ENCODE data around the gene PLXNA3.

The PLXNA3 gene

DNA sequence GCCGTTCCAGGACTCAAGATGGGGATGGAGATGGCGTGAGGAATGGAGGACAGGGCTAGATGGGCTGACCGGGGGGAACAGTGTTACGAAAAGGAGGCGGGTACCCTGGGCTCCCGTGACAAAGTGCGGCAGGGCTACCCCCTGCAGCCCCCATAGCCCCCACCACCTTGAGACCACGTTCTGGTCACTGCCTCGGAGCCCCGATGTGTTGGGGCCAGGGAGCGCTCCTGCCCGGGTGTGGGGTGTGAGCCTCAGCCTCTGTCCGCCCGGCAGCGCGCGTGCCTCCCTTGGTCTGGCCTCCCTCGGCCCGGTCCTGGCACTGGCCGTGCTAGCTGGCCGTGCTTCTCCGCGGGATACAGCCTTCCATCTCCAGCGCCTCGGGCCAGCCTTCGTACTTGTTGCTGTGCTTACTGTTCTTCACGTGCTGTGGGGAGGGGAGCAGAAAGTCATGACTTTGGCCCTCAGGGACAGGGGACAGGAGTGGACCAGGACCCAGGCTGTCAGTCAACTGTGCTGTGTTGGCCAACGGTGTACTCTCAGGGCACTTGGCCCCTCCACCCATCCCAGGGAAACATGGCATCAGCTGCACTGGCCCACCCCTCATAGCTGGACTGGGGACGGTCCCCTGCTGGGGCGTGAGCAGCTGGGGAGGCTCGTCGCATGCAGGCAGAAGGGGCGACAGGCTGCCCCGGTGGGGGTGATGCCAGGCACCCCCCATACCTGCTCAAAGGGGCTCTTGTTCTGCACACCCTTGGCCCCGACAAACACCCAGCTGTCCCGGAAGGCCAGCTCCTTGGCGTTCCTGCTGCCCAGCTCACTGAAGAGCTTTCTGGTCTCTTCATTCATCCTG lies 48.6 kb downstream of the PLXNA3 start:
- DNase-seq, result no peak

DNA sequence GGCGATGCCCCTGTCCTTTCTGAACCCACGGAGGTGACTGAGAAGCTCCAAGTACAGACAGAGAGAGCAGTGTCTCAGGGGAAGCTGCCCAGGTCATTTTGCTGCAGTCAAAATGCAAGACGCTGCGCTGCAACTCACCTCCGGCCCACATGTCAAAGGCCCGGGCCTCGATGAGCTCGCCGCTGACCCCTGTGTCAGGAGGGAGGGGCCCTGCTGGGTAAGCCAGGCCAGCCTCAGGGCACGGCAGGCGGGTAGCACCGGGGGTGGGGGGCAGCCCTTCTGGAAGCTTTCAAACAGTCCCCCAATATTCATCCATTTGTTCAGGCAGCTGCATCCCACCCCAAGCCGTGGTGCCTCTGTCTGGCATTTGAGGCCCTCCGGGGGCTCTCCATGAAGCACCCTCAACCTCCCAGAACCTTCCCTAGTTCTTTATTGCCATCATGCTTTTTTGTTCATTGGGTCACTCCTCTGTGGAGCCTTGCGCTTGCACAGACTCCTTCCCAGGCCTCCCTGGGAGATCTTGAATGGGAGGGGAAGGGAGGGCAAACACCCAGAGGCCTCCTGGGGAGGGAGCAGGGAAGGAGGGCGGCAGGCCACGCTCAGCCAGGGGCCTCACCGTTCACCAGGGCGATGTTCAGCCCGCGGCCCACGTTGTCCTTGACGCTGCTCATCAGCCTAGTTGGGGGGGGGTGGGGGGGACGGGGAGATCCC lies 49.7 kb downstream of the PLXNA3 start:
- no peak for DNase-seq

DNA sequence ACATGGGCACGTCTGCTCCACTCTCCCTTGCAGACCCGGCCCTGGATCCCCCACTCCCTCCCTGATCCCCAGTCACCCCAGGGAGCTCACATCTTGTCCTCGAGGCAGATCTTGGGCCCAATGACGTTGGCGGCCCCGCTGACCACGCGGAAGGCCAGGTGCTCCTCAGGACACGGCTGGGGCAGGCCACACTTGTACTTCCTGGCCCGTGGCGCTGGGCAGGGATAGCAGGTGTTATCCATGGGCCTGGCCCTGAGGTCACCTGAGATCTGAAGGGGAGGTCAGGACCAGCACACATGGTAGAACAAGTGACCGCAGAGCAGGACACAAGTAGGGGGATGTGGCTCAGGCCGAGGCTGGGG lies 50.3 kb downstream of the PLXNA3 start:
- DNase-seq, result no peak

DNA sequence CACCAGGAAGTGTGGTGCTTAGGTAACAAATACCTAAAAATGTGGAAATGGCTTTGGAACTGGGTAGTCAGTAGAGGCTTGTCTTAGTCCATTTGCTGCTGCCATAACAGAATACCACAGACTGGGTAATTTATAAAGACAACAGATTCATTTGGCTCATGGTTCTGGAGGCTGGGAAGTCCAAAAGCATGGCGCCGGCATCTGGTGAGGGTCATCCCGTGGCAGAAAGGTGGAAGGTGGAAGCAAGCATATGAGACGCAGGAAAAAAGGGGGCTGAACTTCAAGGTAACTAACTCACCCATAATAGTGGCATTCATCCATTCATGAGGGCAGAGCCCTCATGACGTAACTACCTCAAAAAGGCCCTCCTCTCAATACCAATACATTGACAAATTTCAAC lies 51.4 kb downstream of the PLXNA3 start:
- no peak for DNase-seq

DNA sequence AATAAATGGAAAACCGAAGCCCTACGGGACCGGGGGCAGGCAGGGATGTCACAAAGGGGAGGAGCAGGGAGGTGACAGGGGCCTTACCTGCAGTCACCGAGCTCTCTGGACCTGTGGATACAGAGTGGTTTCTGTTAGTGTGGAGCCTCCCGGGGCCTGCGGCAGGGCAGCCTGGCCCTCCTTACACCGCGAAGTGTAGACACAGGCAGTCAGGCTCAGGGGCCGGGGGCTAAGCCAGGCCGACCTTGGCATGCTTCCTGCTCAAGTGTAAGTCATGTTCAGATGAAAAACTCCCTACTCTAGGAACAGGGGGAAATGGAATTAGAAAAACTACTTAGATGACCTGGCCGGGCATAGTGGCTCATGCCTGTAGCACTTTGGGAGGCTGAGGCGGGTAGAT lies 53.7 kb downstream of the PLXNA3 start:
- no peak for DNase-seq

DNA sequence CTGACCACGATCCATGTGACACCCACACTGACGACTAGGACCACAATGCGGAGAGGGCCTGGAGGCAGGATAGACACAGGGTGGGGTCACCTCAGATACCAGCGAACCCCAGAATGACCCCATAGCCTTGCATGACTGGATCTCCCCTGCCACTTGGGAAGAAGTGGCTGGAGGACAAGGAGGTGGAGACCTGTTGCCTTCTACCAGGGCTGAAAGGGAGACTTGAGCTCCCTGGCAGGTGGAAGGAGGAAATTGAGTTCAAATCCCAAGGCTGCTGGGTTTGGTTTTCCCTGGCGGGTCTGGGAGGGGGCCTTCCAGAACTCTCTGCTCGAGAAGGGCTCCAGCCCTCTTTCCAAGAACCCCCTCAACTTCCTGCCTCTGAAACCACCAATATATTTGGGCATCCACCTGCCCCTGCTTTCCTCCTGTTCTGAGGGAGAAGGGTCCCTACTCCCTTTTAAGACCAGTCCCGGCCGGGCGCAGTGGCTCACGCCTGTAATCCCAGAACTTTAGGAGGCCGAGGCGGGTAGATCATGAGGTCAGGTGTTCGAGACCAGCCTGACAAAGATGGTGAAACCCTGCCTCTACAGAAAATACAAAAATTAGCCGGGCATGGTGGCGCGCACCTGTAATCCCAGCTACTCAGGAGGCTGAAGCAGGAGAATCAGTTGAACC lies 54.9 kb downstream of the PLXNA3 start:
- DNase-seq, result no peak

DNA sequence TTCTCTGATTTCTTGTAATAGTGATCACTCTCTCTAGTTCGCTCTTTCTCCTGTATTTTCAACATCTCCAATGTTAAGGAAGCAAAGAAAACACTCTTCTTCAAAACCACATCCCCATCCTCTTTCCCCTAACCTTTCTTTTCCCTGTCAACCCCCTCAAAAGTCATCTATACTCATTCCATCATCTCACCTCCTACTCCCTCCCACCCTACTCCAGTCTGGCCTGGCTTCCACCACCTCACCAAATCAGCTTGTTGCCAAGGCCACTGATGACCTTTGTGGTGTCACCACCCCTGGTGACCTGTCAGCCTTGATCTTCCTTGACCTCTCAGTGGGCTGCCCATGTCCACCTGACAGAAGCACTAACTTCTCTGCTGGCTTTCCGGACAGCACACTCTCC lies 55.6 kb downstream of the PLXNA3 start:
- no peak for DNase-seq

DNA sequence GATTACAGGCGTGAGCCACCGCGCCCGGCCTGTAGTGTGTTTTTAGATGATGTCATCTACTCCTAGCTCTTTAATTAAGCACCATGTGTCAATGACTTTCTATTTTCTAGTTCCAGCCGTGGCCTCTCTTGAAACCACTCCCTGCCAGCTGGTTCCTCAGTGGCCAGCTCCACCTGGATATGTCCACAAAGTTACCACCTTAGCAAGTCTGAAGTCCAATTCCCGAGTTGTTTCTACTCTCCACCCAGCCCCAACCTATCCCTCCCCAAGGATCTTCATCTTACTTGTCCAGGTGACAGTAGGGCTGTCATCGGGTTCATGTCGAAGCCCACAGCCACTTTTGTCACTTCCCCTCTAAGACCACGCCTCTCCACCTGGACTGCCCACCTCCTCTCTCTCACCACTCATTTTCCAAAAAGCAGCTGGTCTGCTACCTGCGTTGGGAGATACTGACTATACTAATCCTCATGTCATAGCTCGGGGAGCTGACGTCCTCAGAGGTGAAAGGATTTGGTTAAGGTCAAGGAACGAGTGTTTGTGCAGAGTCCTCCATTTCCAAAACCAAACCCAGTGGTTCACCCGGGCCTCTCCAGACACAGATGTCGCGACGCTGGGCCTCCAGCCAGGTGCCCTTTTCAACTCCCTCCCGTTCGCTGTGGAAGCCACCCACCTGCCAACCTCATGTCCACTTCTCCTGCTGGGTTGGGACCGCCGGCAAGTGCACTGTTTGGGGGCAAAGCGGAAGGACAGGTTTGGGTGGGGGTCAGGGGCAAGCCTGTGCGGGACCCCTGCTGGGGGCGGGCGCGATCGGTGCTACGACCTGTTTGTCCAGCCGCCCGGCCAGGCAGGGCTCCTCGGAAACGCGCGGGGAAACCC lies 57.2 kb downstream of the PLXNA3 start:
- peak; percentile 33 for DNase-seq

DNA sequence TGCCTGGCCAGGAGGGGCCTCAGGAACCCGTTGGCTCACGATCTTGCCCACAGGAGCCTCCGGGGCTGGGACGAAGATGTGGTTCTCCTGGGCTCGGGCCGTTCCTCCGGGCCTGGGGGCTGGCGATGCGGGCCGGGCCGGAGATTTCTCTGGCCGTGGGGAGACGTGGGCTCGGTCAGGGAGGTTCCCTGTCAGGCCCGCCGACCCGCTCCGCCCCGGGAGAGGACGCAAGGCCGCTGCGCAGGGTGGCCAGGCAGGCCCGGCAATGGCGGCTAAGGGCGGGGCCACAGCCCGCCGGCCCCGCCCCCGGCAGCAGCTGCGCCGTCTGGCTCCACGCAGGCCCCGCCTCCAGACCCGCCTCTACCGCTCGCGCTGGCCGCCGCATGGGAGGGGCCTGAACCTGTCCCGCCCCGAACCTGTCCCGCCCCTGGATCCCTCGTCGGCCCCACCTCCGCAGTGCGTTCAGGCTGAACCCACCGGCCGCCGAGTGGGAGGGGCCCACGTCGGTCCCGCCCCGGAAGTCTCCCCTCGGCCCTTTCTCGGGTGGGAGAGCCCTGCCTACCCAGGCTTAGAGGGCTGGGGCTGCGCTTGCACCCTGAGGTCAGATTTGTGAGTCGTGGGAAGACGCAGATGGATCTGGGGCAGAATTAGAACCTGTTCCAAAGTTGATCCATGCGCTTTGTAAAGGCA lies 58.0 kb downstream of the PLXNA3 start, which contains the start of gene FAM3A:
FAM3A (minus strand) TSS at position 267 of the 690 bp plus-strand sequence. CDS start 460 bp downstream, outside the sequence.
- DNase-seq, result peak; percentile 93

DNA sequence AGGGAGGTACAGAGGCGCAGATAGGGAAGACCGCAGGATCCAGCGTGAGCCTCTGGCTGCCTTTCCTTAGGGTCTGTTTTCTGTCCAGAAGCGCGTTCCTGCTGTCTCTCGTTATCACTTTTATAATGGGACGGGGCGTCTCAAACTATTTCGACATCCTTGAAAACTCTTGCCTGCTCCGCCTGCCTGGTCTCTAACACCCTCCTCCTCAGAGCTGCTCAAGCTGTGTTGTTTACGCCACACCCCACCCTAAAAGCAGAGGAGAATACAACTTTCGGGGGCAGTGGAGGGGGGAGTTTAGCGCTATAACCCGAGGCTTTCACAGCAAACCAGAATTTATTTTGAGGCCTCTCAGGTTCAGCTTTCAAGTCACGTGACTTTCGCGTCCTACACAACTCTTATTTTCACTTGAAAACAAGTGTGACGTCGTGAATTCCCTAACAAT lies 58.6 kb downstream of the PLXNA3 start:
- peak; percentile 73 for DNase-seq

DNA sequence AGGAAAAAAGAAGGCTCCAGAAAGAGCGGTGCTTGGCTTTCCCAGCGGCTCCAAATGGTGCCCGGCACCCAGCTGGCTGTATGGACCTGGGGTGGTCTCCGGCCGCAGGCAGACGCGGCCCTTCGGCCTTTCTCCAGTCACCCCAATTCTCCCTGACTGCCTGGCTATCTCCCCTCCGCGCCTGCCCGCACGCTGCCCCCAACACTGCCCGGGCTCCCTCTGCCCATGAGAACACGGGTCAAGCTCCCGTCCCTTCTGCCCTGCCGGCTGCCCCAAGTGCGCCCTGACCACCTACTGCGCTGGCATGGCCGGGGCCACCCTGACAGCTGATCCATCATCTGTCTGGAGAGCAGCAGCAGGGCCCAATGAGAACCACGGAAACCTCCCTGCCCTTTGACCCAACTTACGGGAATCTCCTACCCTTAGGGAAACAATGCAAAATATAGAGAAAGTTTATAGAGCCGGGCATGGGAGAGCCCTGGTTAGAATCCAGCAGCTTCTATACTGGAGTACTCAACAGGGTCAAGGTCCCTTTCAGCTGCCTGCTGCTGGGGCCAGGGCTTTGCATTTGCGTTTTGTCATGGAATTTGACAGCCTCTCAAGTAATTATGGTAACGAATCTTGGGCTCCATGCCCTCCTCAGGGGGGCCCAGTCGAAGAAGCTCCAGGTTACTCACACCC lies 59.2 kb downstream of the PLXNA3 start:
- no peak for DNase-seq

DNA sequence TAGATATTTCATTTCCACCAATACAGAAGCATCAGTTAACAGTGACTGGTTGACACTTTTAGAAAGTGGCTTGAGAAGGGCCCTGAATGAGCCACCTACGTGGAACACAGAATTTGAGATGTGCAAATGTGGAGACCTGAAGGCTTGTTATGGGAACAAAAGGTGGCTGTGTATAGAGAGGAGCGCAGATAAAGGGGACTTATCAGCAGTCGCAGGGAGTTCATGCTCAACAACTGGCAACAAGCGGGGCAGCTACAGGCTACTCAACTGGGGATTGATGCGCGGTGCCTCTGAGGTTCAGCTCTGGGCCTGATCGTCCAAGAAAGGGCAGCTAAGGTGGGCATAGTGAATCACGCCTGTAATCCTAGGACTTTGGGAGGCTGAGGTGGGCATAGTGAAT lies 61.3 kb downstream of the PLXNA3 start:
- no peak for DNase-seq

DNA sequence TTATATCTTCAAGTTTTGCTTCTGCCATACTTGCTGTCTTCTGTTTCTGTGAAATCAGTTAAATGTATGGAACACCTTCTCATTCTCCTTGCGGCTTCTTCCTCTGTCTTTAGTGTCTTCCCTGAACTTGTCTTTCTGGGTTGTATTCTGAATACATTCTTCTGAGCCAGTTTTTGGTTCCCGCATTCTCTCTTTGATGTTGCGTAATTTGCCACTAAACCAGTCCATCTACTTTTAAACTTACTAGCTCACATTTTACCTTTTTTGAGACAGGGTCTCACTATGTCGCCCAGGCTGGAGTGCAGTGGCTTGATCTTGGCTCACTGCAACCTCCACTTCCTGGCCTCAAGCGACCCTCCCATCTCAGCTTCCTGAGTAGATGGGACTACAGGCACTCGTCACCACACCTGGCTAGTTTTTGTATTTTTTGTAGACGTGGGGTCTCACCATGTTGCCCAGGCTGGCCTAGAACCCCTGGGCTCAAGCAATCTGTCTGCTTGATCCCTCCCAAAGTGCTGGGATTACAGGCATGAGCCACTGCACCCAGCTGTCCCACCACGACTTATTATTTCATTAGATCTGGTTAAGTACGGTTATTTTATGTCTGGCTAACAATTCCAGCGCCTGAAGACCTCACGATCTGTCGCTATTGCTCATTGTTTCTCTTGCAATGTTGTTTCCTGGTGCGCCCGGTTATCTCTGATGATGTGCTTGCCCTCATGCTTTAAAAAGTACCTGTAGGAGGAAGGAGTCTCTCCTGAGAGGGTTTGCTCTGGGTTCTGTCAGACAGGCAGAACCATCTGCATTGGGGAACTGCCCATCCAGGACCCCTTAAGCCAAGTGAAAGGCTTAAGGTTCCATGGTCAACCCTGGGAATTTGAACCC lies 67.8 kb downstream of the PLXNA3 start:
- DNase-seq, result no peak

DNA sequence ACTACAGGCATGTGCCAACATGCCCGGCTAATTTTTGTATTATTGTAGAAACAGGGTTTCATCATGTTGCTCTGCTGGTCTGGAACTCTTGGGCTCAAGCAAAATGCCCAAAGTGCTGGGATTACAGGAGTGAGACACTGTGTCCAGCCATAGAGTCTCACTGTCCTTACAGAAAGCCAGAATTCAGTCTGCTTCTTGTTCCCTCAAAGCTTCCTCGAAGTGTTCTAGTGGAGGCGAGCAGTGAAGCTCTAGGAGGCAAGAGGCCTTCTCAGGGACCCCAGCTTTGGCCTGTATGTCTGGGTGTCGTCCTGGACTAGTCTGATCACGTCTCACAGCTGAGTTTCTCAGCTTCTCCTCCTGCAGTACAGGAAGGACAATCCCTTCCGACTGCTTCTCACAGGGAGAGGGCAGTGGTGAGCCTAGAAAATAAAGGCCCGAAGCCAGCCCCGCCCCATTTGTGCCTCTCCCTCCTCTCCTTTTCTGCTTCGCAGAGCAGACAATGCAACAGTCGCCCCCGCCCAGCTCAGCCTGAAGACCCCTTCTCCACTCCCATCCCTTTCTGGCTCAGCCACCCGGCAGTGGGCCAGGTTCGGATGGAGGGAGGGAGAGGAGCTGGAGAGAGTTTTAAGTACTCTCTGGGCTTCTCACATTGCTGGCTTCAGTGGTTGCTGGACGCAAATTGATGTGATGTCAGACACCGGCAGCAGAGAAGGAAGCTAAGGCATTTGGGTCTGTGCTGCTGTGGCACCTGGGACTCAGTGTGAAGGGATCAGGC lies 69.0 kb downstream of the PLXNA3 start:
- DNase-seq, result peak; percentile 93
